GM23338 (cell line): Measurements from ENCODE around the gene FOXJ3. TPM values are rescaled to one million over a fixed set of nuclear protein-coding genes. Genes with fewer than 3 reads are reported as not detected.

Source experiments
- ATAC-seq: fragments of 200-7000 bp; cut with Tn5 transposase; 3 replicates; pipeline ENCODE4 v1.9.1; 2020
- DNase-seq: peaks from one replicate; pipeline ENCODE4 v3.0.0-alpha.2; 2015; ENCODE audit warnings: low spot score
- H2AFZ ChIP-seq: fragments of 200-600 bp; sonication (generic); 2 replicates; pipeline ENCODE4 v1.8.0; 2016; ENCODE audit warnings: antibody characterized with exemption, mild to moderate bottlenecking, moderate library complexity
- H3F3A ChIP-seq: fragments of 200-600 bp; sonication (generic); replicated peaks from 2 replicates; pipeline ENCODE4 v1.8.0; 2017; ENCODE audit warnings: antibody characterized with exemption, mixed run types, low read depth
- H3K27ac ChIP-seq: fragments of 200-600 bp; sonication (generic); 2 replicates; pipeline ENCODE4 v1.6.1; 2016; ENCODE audit warnings: low read depth
- H3K27me3 ChIP-seq: fragments of 200-600 bp; sonication (generic); 2 replicates; pipeline ENCODE4 v1.8.0; 2016; ENCODE audit warnings: mild to moderate bottlenecking, mixed run types, moderate library complexity; ENCODE audit not compliant: insufficient read depth
- H3K36me3 ChIP-seq: fragments of 200-600 bp; sonication (generic); 2 replicates; pipeline ENCODE4 v1.8.0; 2016; ENCODE audit warnings: mild to moderate bottlenecking; ENCODE audit not compliant: insufficient read depth
- H3K4me1 ChIP-seq: fragments of 200-600 bp; sonication (generic); 2 replicates; pipeline ENCODE4 v1.8.0; 2016; ENCODE audit warnings: mild to moderate bottlenecking, moderate library complexity; ENCODE audit not compliant: insufficient read depth
- H3K4me2 ChIP-seq: fragments of 200-600 bp; sonication (generic); 2 replicates; pipeline ENCODE4 v1.7.1; 2017; ENCODE audit warnings: mixed run types
- H3K4me3 ChIP-seq: fragments of 200-600 bp; sonication (generic); 2 replicates; pipeline ENCODE4 v1.6.1; 2016; ENCODE audit warnings: mixed run types
- H3K79me2 ChIP-seq: fragments of 200-600 bp; sonication (generic); replicated peaks from 2 replicates; pipeline ENCODE4 v1.8.0; 2017; ENCODE audit warnings: mild to moderate bottlenecking; ENCODE audit not compliant: insufficient read depth
- H3K9me2 ChIP-seq: fragments of 200-600 bp; sonication (generic); 2 replicates; pipeline ENCODE4 v1.8.0; 2017; ENCODE audit not compliant: insufficient read depth
- H4K20me1 ChIP-seq: fragments of 200-600 bp; sonication (generic); replicated peaks from 2 replicates; pipeline ENCODE4 v1.8.0; 2017; ENCODE audit warnings: mild to moderate bottlenecking; ENCODE audit not compliant: insufficient read depth
- H3K27ac Mint-ChIP-seq: 2 replicates; pipeline ENCODE4 v1.8.0; 2020; ENCODE audit warnings: inconsistent platforms, mild to moderate bottlenecking, moderate library complexity, mixed read lengths
- H3K27me3 Mint-ChIP-seq: 3 replicates; pipeline ENCODE4 v1.8.0; 2022; ENCODE audit warnings: low read depth, mild to moderate bottlenecking, moderate library complexity, mixed read lengths, inconsistent platforms; ENCODE audit not compliant: insufficient read depth, poor library complexity
- H3K36me3 Mint-ChIP-seq: 3 replicates; pipeline ENCODE4 v1.8.0; 2021; ENCODE audit warnings: low read depth, mild to moderate bottlenecking, inconsistent platforms, moderate library complexity, mixed read lengths
- H3K4me1 Mint-ChIP-seq: 3 replicates; pipeline ENCODE4 v1.8.0; 2020; ENCODE audit warnings: mild to moderate bottlenecking, inconsistent platforms, mixed read lengths
- H3K4me3 Mint-ChIP-seq: 3 replicates; pipeline ENCODE4 v1.8.0; 2021; ENCODE audit warnings: moderate library complexity, mild to moderate bottlenecking, inconsistent platforms, mixed read lengths
- H3K9me3 Mint-ChIP-seq: 3 replicates; pipeline ENCODE4 v1.8.0; 2020; ENCODE audit warnings: moderate library complexity, mild to moderate bottlenecking, inconsistent platforms, mixed read lengths
- CTCF ChIP-seq, 2 experiments: fragments of 200-600 bp in 1 of 2; sonication (generic) in 1 of 2; conservative IDR thresholded peaks; 2 replicates each; pipeline versions ENCODE4 v1.5.1 to v1.6.1; 2016 to 2017; ENCODE audit warnings: antibody characterized with exemption in 2 of 2, low read depth in 2 of 2, mild to moderate bottlenecking in 2 of 2, moderate library complexity in 1 of 2
- ETS1 ChIP-seq: IDR thresholded peaks from 2 replicates; pipeline ENCODE4 v1.6.1; 2016; ENCODE audit warnings: antibody characterized with exemption
- EZH2 ChIP-seq: fragments of 200-600 bp; sonication (generic); IDR thresholded peaks from one replicate; pipeline ENCODE4 v1.8.0; 2017; ENCODE audit warnings: antibody characterized with exemption, mild to moderate bottlenecking, low read depth; ENCODE audit not compliant: unreplicated experiment
- REST ChIP-seq: IDR thresholded peaks from one replicate; pipeline ENCODE4 v1.6.1; 2018; ENCODE audit warnings: antibody characterized with exemption; ENCODE audit not compliant: unreplicated experiment
- ZNF114 ChIP-seq: fragments of 250-450 bp; sonication (Bioruptor Pico); IDR thresholded peaks from 2 replicates; pipeline ENCODE4 v1.5.0; 2020; ENCODE audit warnings: mild to moderate bottlenecking, moderate library complexity
- polyA plus RNA-seq: library from polyadenylated mRNA; unstranded; fragments of >200 nt; fragmentation: Nextera tagmentation; extraction: Ambion mirVana; gene quantifications from 2 replicates; pipeline ENCODE4 v1.2.1, GENCODE V29; 2016
- total RNA-seq: library from RNA; depleted of rRNA; stranded (reverse); fragments of >200 nt; shearing (Covaris generic); gene quantifications from 2 replicates; pipeline ENCODE4 v1.2.3, GENCODE V29; 2014

The FOXJ3 gene
- total and polyA plus RNA-seq, 2 experiments from 2014 or later, result 36.6 to 53.3 TPM

- H3K4me2 ChIP-seq, result peak overlapping the region; percentile 35
- peak overlapping the region; percentile 45; the same call in 1 of the 2 replicates for H3K27ac ChIP-seq
- ATAC-seq (peak; percentile 85), DNase-seq (peak; percentile 64)
- no peaks in the 10 kb centered on the region for H3K9me2 ChIP-seq
- no peaks in the 10 kb centered on the region for H3K36me3 ChIP-seq
- no peak for TF ChIP-seq ZNF114 (CRISPR knock-in tag)
- TF ChIP-seq ETS1, result no peak
- TF ChIP-seq CTCF (conservative IDR thresholded peaks at IDR 0.05; ENCODE audit: low read depth in 2 of 2), result peak; percentile 3 to 48; a peak in 2 of 4 replicates
- no peak for TF ChIP-seq REST
- no peak for TF ChIP-seq EZH2
- Mint-ChIP-seq H3K4me1 (peaks cover 39% of the 10 kb centered on the region), H3K27me3 (peaks cover 6% of the 10 kb centered on the region), H3K27ac (peak overlapping the region; percentile 57), H3K4me3 (peak overlapping the region; percentile 40; the same call in 2 of the 3 replicates), H3K9me3 (no peaks in the 10 kb centered on the region), H3K36me3 (peaks cover 8% of the 10 kb centered on the region; the same call in 1 of the 3 replicates)
- peaks cover 23% of the 10 kb centered on the region for H4K20me1 ChIP-seq
- peaks cover 94% of the 10 kb centered on the region for H3K79me2 ChIP-seq
- H2AFZ ChIP-seq, result no peak overlapping the region
- 0 out of 2 replicates have a peak overlapping the region, but pooled peaks have one; percentile 1 for H3K4me3 ChIP-seq
- no peaks in the 10 kb centered on the region for H3K27me3 ChIP-seq
- no peaks in the 10 kb centered on the region for H3F3A ChIP-seq
- H3K4me1 ChIP-seq, result peaks cover 22% of the 10 kb centered on the region
Measured at GRCh38 chr1:42266253-42267135, 68.5 kb downstream of the FOXJ3 start.
